ENCODE data around the gene CHPF. TPM values are rescaled to one million over a fixed set of nuclear protein-coding genes. Genes with fewer than 3 reads are reported as not detected.

CHPF gene
- polyA plus RNA-seq (2012; ENCODE audit: insufficient read length, low read depth), result 27.0 TPM

- TF ChIP-seq SIN3A (IDR thresholded peaks at IDR 0.05; ENCODE audit: borderline replicate concordance, insufficient read depth, low read length) (no peak; the same call in 1 of the 2 replicates), FOXP2 (optimal IDR thresholded peaks at IDR 0.05; ENCODE audit: borderline replicate concordance, extremely low read depth, extremely low read length, insufficient read depth) (peak; percentile 78), REST (IDR thresholded peaks at IDR 0.05; ENCODE audit: insufficient read depth in 1 of 2, low read depth in 2 of 2, low read length in 2 of 2) (peak; percentile 94 to 96), TAF1 (IDR thresholded peaks at IDR 0.05; ENCODE audit: borderline replicate concordance, insufficient read depth, low read length) (no peak), POLR2AphosphoS5 (IDR thresholded peaks at IDR 0.05; ENCODE audit: low read depth, low read length) (peak; percentile 68; the same call in 1 of the 2 replicates)
Measured at GRCh38 chr2:219543596-219544358, at the start of gene CHPF, which contains the start of gene TMEM198. Gene CHPF (minus strand): TSS chr2:219543809. CDS start chr2:219543538, 271 bp downstream. Gene TMEM198 (plus strand): TSS chr2:219544028. CDS start chr2:219544728, 700 bp downstream.

- no peak for TF ChIP-seq SIN3A (IDR thresholded peaks at IDR 0.05; ENCODE audit: borderline replicate concordance, insufficient read depth, low read length)
- no peak for TF ChIP-seq TAF1 (IDR thresholded peaks at IDR 0.05; ENCODE audit: borderline replicate concordance, insufficient read depth, low read length)
Measured at GRCh38 chr2:219593154-219593553, 49.5 kb upstream of the CHPF start.

GRCh38 chr2:219592736-219593135 lies 49.1 kb upstream of the CHPF start:
- TF ChIP-seq TAF1 (IDR thresholded peaks at IDR 0.05; ENCODE audit: borderline replicate concordance, insufficient read depth, low read length) (no peak), REST (IDR thresholded peaks at IDR 0.05; ENCODE audit: insufficient read depth in 1 of 2, low read depth in 2 of 2, low read length in 2 of 2) (no peak), FOXP2 (optimal IDR thresholded peaks at IDR 0.05; ENCODE audit: borderline replicate concordance, extremely low read depth, extremely low read length, insufficient read depth) (no peak), POLR2AphosphoS5 (IDR thresholded peaks at IDR 0.05; ENCODE audit: low read depth, low read length) (no peak), SIN3A (IDR thresholded peaks at IDR 0.05; ENCODE audit: borderline replicate concordance, insufficient read depth, low read length) (no peak)

GRCh38 chr2:219591091-219591490 lies 47.5 kb upstream of the CHPF start:
- TF ChIP-seq TAF1 (IDR thresholded peaks at IDR 0.05; ENCODE audit: borderline replicate concordance, insufficient read depth, low read length) (no peak), POLR2AphosphoS5 (IDR thresholded peaks at IDR 0.05; ENCODE audit: low read depth, low read length) (no peak), FOXP2 (optimal IDR thresholded peaks at IDR 0.05; ENCODE audit: borderline replicate concordance, extremely low read depth, extremely low read length, insufficient read depth) (no peak), REST (IDR thresholded peaks at IDR 0.05; ENCODE audit: insufficient read depth in 1 of 2, low read depth in 2 of 2, low read length in 2 of 2) (no peak), SIN3A (IDR thresholded peaks at IDR 0.05; ENCODE audit: borderline replicate concordance, insufficient read depth, low read length) (no peak)

GRCh38 chr2:219581346-219581745 lies 37.7 kb upstream of the CHPF start:
- no peak for TF ChIP-seq FOXP2 (optimal IDR thresholded peaks at IDR 0.05; ENCODE audit: borderline replicate concordance, extremely low read depth, extremely low read length, insufficient read depth)
- TF ChIP-seq SIN3A (IDR thresholded peaks at IDR 0.05; ENCODE audit: borderline replicate concordance, insufficient read depth, low read length), result no peak
- TF ChIP-seq REST (IDR thresholded peaks at IDR 0.05; ENCODE audit: insufficient read depth in 1 of 2, low read depth in 2 of 2, low read length in 2 of 2), result no peak
- no peak for TF ChIP-seq POLR2AphosphoS5 (IDR thresholded peaks at IDR 0.05; ENCODE audit: low read depth, low read length)
- TF ChIP-seq TAF1 (IDR thresholded peaks at IDR 0.05; ENCODE audit: borderline replicate concordance, insufficient read depth, low read length), result no peak

All from PFSK-1 (cell line).